Liver (tissue), 9 donors: ENCODE data around the gene MSMO1. TPM values are rescaled to one million over a fixed set of nuclear protein-coding genes. Genes with fewer than 3 reads are reported as not detected.

Experiments used
- DNase-seq: peaks from one replicate; pipeline ENCODE4 v3.0.0-alpha.2; 2017; ENCODE audit warnings: low spot score
- H3K27ac ChIP-seq, 2 donors: one replicate each; pipeline ENCODE4 v1.7.0; 2013; ENCODE audit warnings: inconsistent platforms in 2 of 2, low read length in 2 of 2, control low read depth in 1 of 2, low read depth in 1 of 2, mild to moderate bottlenecking in 1 of 2
- H3K27me3 ChIP-seq, 4 donors: one replicate each; pipeline versions ENCODE4 v1.6.1 to v1.7.0; 2013; ENCODE audit warnings: low read length in 3 of 4, inconsistent platforms in 1 of 4, mild to moderate bottlenecking in 1 of 4, moderate library complexity in 1 of 4; ENCODE audit not compliant: control insufficient read depth in 4 of 4, insufficient read depth in 4 of 4
- H3K36me3 ChIP-seq, 4 donors: one replicate each; pipeline versions ENCODE4 v1.6.1 to v1.7.0; 2013; ENCODE audit warnings: low read length in 3 of 4, mild to moderate bottlenecking in 3 of 4, low read depth in 1 of 4, moderate library complexity in 1 of 4; ENCODE audit not compliant: control insufficient read depth in 4 of 4, insufficient read depth in 3 of 4
- H3K4me1 ChIP-seq, 4 donors: one replicate each; pipeline versions ENCODE4 v1.6.1 to v1.7.0; 2013; ENCODE audit warnings: low read length in 3 of 4, mild to moderate bottlenecking in 3 of 4, moderate library complexity in 1 of 4; ENCODE audit not compliant: control insufficient read depth in 4 of 4, insufficient read depth in 4 of 4
- H3K4me3 ChIP-seq, 3 donors: one replicate each; pipeline versions ENCODE4 v1.6.1 to v1.7.0; 2013; ENCODE audit warnings: low read length in 3 of 3, control low read depth in 1 of 3, low read depth in 1 of 3, mild to moderate bottlenecking in 1 of 3
- H3K9ac ChIP-seq, 2 donors: one replicate each; pipeline ENCODE4 v1.7.0; 2013; ENCODE audit warnings: low read length in 2 of 2, mild to moderate bottlenecking in 2 of 2, moderate library complexity in 2 of 2, control low read depth in 1 of 2, low read depth in 1 of 2
- H3K9me3 ChIP-seq, 4 donors: one replicate each; pipeline versions ENCODE4 v1.6.1 to v1.7.0; 2013; ENCODE audit warnings: low read length in 3 of 4; ENCODE audit not compliant: control insufficient read depth in 4 of 4
- FOXA1 ChIP-seq: IDR thresholded peaks from 2 replicates; pipeline ENCODE4 v1.6.1; 2016; ENCODE audit warnings: antibody characterized with exemption
- FOXA2 ChIP-seq: IDR thresholded peaks from 2 replicates; pipeline ENCODE4 v1.6.1; 2016; ENCODE audit warnings: antibody characterized with exemption
- GABPA ChIP-seq, 2 donors: IDR thresholded peaks in 1 of 2; conservative IDR thresholded peaks in 1 of 2; 2 replicates each; pipeline ENCODE4 v1.6.1; 2016; ENCODE audit warnings: antibody characterized with exemption in 2 of 2, mild to moderate bottlenecking in 1 of 2, moderate library complexity in 1 of 2
- HNF4A ChIP-seq, 2 donors: conservative IDR thresholded peaks; 2 replicates each; pipeline ENCODE4 v1.6.1; 2016; ENCODE audit warnings: antibody characterized with exemption in 2 of 2, mild to moderate bottlenecking in 2 of 2
- HNF4G ChIP-seq: IDR thresholded peaks from 2 replicates; pipeline ENCODE4 v1.6.1; 2016; ENCODE audit warnings: antibody characterized with exemption
- RAD21 ChIP-seq, 2 donors: IDR thresholded peaks; 2 replicates each; pipeline ENCODE4 v1.6.1; 2016; ENCODE audit warnings: antibody characterized with exemption in 2 of 2, mild to moderate bottlenecking in 2 of 2
- RXRA ChIP-seq, 2 donors: IDR thresholded peaks; 2 replicates each; pipeline ENCODE4 v1.6.1; 2017 to 2018; ENCODE audit warnings: antibody characterized with exemption in 2 of 2, mild to moderate bottlenecking in 1 of 2
- SP1 ChIP-seq: IDR thresholded peaks from 2 replicates; pipeline ENCODE4 v1.6.1; 2018; ENCODE audit warnings: antibody characterized with exemption, mild to moderate bottlenecking
- TAF1 ChIP-seq: conservative IDR thresholded peaks from 2 replicates; pipeline ENCODE4 v1.6.1; 2016; ENCODE audit warnings: antibody characterized with exemption, mild to moderate bottlenecking
- YY1 ChIP-seq: IDR thresholded peaks from 2 replicates; pipeline ENCODE4 v1.6.1; 2016; ENCODE audit warnings: antibody characterized with exemption, mild to moderate bottlenecking
- WGBS: extraction: QIAGEN DNeasy Blood & Tissue Kit; methylation state at CpG from one replicate; pipeline ENCODE4 v1.1.7; 2013; 5-methylcytosine and 5-hydroxymethylcytosine counted together
- polyA plus RNA-seq, 2 donors: library from polyadenylated mRNA; stranded (reverse) in 1 of 2; unstranded in 1 of 2; fragments of 200-250 nt in 1 of 2; fragments of >200 nt in 1 of 2; fragmentation: Nextera tagmentation in 1 of 2; extraction: Ambion mirVana in 1 of 2; gene quantifications; one replicate each; pipeline versions ENCODE4 v1.2.1 to v1.2.3, GENCODE V29; 2013 to 2015
- total RNA-seq, 2 donors: library from RNA; depleted of rRNA; stranded (reverse); fragments of >200 nt; gene quantifications; one replicate each; pipeline ENCODE4 v1.2.3, GENCODE V29; 2014
- TF ChIP-seq, protein P1 (sequence below): IDR thresholded peaks from 2 replicates; pipeline ENCODE4 v1.6.1; 2016; ENCODE audit warnings: antibody characterized with exemption, mild to moderate bottlenecking
- TF ChIP-seq, protein P2 (sequence below): IDR thresholded peaks from 2 replicates; pipeline ENCODE4 v1.6.1; 2016; ENCODE audit warnings: antibody characterized with exemption
- TF ChIP-seq, protein P3 (sequence below): IDR thresholded peaks from 2 replicates; pipeline ENCODE4 v1.6.1; 2016; ENCODE audit warnings: antibody characterized with exemption
- TF ChIP-seq, protein P4 (sequence below): IDR thresholded peaks from 2 replicates; pipeline ENCODE4 v1.6.1; 2016; ENCODE audit warnings: antibody characterized with exemption
- donor health status: healthy.
- donor health status: healthy.
- donor health status: healthy.
- donor health status: healthy.
- donor health status: healthy.

The MSMO1 gene
- total and polyA plus RNA-seq, 4 donors: 153 to 721 (median 326) TPM

DNA sequence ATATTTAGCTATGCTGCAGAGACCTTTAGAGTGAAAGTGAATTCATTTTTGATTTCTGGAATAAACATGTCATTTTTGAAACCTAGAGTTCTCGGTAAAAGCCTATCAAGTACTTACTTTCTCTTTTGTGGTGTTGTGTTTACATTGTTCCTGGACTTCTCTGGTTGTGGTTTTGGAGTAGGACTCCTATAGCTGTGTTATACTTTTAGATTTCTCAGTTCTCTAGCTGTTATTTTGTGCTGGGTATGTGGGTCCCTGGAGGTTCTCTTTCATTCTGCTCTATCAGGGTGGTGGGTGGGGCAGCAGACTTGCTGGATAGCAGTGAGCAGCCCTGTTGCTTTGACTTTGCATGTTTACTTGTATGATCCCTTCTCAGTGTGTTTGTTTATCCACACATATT is 25.6 kb upstream of the MSMO1 start:
- Histone ChIP-seq H3K9ac (peak overlapping the region; percentile 48 to 93), H3K36me3 (peaks cover 2 to 4% (median 2%) of the 10 kb centered on the region in 4 donors), H3K4me1 (peaks cover 5 to 32% (median 19%) of the 10 kb centered on the region in 4 donors), H3K4me3 (peak overlapping the region in 2 of 3 donors; percentile 45 to 60), H3K27ac (peak overlapping the region; percentile 78 to 82), H3K27me3 (no peaks in the 10 kb centered on the region), H3K9me3 (no peaks in the 10 kb centered on the region)
- 6% methylated on average over 1 of the region's 1 CpG for WGBS
- DNase-seq: no peak
- no peak for TF ChIP-seq SP1
- TF ChIP-seq, protein P1, sequence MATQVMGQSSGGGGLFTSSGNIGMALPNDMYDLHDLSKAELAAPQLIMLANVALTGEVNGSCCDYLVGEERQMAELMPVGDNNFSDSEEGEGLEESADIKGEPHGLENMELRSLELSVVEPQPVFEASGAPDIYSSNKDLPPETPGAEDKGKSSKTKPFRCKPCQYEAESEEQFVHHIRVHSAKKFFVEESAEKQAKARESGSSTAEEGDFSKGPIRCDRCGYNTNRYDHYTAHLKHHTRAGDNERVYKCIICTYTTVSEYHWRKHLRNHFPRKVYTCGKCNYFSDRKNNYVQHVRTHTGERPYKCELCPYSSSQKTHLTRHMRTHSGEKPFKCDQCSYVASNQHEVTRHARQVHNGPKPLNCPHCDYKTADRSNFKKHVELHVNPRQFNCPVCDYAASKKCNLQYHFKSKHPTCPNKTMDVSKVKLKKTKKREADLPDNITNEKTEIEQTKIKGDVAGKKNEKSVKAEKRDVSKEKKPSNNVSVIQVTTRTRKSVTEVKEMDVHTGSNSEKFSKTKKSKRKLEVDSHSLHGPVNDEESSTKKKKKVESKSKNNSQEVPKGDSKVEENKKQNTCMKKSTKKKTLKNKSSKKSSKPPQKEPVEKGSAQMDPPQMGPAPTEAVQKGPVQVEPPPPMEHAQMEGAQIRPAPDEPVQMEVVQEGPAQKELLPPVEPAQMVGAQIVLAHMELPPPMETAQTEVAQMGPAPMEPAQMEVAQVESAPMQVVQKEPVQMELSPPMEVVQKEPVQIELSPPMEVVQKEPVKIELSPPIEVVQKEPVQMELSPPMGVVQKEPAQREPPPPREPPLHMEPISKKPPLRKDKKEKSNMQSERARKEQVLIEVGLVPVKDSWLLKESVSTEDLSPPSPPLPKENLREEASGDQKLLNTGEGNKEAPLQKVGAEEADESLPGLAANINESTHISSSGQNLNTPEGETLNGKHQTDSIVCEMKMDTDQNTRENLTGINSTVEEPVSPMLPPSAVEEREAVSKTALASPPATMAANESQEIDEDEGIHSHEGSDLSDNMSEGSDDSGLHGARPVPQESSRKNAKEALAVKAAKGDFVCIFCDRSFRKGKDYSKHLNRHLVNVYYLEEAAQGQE: peak; percentile 70
- TF ChIP-seq TAF1: no peak
- no peak for TF ChIP-seq FOXA1
- no peak for TF ChIP-seq GABPA (IDR thresholded peaks at IDR 0.05 in 1 of 2, conservative IDR thresholded peaks at IDR 0.05 in 1 of 2)
- TF ChIP-seq RXRA (IDR thresholded peaks at IDR 0.05): no peak
- TF ChIP-seq, protein P2, sequence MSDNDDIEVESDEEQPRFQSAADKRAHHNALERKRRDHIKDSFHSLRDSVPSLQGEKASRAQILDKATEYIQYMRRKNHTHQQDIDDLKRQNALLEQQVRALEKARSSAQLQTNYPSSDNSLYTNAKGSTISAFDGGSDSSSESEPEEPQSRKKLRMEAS: no peak
- TF ChIP-seq YY1: peak; percentile 37
- TF ChIP-seq, protein P3, sequence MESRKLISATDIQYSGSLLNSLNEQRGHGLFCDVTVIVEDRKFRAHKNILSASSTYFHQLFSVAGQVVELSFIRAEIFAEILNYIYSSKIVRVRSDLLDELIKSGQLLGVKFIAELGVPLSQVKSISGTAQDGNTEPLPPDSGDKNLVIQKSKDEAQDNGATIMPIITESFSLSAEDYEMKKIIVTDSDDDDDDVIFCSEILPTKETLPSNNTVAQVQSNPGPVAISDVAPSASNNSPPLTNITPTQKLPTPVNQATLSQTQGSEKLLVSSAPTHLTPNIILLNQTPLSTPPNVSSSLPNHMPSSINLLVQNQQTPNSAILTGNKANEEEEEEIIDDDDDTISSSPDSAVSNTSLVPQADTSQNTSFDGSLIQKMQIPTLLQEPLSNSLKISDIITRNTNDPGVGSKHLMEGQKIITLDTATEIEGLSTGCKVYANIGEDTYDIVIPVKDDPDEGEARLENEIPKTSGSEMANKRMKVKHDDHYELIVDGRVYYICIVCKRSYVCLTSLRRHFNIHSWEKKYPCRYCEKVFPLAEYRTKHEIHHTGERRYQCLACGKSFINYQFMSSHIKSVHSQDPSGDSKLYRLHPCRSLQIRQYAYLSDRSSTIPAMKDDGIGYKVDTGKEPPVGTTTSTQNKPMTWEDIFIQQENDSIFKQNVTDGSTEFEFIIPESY: no peak
- TF ChIP-seq FOXA2: peak; percentile 13
- TF ChIP-seq, protein P4, sequence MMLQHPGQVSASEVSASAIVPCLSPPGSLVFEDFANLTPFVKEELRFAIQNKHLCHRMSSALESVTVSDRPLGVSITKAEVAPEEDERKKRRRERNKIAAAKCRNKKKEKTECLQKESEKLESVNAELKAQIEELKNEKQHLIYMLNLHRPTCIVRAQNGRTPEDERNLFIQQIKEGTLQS: no peak
- no peak for TF ChIP-seq HNF4G
- peak in 1 of 2 donors; percentile 15 for TF ChIP-seq RAD21 (IDR thresholded peaks at IDR 0.05)

DNA sequence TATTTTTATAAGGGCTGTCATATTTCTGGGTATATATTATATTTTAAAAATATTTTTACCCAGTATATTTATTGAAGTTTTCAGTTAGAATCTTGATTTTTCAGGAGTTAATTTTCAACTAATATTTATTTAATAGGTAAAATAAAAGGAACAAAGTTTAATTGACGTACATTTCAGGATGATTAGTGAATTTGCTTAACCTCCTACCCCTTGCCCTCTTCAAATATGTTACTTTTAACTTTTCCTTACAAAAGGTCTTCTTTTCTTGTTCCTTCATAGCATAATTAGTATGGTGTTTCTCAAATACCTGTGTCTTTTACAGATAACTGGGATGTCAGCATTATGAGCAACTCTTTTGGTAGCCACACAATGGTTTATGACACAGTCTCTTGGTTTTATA is 24.8 kb upstream of the MSMO1 start:
- Histone ChIP-seq H3K4me1 (peaks cover 5 to 32% (median 16%) of the 10 kb centered on the region in 4 donors), H3K27ac (peak overlapping the region; percentile 65 to 72), H3K9me3 (no peaks in the 10 kb centered on the region), H3K36me3 (peaks cover 2 to 3% (median 2%) of the 10 kb centered on the region in 4 donors), H3K4me3 (no peak overlapping the region), H3K9ac (peak overlapping the region in 1 of 2 donors; percentile 79), H3K27me3 (no peaks in the 10 kb centered on the region)
- 40% methylated on average over 1 of the region's 1 CpG for WGBS
- TF ChIP-seq, protein P2: no peak
- TF ChIP-seq YY1: peak; percentile 18
- TF ChIP-seq RXRA (IDR thresholded peaks at IDR 0.05): peak in 1 of 2 donors; percentile 34
- peak in 1 of 2 donors; percentile 52 for TF ChIP-seq HNF4A (conservative IDR thresholded peaks at IDR 0.05)
- DNase-seq: no peak
